Hypothalamus (tissue), 51 donors: ENCODE data around the gene PRR9.

Experiments
- DNase-seq, 51 donors: peaks; one replicate each; lab custom pipeline; 2025; lab: John Stamatoyannopoulos, UW

Gene PRR9

DNA sequence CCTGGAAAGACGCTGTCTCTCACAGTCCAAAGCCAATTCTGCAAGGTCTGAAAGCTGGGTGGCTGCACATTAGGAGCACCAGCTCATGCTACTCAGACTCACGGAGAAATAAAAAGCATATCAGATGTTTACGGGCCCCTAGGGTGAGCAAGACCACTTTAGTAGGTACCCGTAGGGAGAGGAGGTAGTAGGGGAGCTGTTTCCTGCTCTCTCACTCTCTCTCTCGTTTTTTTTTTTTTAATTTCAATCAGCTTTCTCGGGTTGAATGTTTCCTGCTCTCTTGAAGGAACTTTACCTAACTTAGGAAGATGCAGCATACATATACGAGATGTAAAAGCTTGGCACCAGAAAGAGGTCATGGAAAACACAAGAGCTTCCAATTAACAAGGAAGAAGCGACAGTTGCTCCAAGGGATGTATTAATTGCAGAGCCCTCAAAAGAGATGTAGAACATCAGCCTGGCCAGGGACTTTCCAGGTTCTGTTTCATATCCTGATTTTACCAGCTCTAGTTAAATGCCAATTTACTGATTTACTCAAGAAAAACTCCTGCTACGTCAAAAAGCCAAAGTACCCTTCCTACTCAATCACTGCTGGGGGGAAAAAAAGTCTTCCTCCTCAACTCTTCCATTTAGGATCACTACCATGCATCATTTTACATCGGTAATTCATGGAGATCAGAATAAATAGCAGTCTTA is 45.2 kb downstream of the PRR9 start:
- DNase-seq, result no peak

DNA sequence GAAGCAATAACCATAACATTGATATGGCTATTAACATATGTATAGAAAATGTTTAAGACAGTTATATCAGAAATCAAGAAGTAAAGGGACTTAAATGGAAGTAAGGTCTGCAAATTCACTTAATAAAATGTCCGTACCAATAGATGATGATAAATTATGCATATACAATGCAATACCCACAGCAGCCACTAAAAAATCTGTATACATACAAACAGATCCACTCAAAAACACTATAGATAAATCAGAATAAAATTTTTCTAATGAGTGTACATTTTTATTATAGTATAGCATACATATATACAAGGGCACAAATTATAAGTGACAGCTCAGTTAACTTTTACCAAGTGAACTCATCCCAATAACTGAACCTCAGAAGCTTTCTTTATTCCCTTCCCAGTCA is 48.1 kb downstream of the PRR9 start:
- no peak for DNase-seq
